NCI-H1092 treated with DMSO at 0.1 percent for 48 hours (cell line): ENCODE results near the gene ERAP2.
A peak's percentile ranks its signal among the peaks of the same experiment; 100 is the strongest.
"Not testable (repeated sequence)": the region's sequence is repeated elsewhere in the genome, so short reads cannot be mapped to it uniquely, and the experiment has no call there.

Experiments
- DNase-seq: peaks from one replicate; lab custom pipeline; 2025; lab: John Stamatoyannopoulos, UW

ERAP2 gene

DNA sequence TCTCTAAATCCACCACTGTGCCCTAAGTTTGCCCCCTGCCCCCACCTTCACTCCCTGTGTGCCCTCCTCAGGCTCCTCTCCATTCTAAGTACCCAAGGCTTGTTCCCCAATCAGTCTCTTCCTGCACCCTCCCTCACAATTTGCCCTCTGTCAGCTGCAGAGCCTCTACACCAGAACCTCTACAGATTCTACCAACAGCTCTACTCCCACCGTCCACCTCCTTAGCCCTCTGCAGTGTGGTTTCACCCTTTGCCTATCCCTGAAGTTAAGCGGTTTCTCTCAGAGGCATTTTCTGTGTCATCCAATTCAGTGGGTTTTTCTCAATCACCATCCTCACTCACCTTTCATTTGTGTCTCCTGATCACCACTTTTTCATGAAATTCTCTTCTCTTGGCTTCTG, 13.2 kb upstream of the ERAP2 start:
- DNase-seq, result no peak

DNA sequence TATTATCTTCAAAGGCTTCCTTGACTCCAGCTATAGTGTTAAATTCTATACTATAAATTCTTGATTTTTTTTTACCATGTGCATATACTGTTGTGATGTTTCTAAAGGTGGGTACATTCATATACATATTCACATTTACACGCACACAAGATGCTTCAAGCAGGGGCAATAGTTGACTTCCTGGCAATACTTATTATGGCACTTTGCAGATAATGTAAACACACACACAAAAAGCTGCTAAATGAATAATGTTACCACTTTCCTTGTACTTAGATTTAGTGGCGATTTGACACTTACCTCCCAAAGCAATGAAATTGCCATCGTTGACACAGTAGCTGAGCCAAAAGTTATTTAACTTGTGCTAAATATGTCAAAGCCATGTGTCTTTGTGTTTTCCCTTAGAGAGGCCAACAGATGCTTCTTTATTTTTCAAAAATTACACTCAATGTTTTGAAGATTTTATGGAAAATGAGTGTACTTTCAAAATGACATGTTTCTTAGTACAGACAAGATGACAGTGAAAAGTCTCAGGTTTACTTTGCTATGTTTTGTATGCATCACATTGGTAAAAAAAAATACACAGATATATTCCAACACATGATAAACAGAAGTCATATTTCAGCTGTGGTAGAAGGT, 12.2 kb upstream of the ERAP2 start:
- peak; percentile 3 for DNase-seq

DNA sequence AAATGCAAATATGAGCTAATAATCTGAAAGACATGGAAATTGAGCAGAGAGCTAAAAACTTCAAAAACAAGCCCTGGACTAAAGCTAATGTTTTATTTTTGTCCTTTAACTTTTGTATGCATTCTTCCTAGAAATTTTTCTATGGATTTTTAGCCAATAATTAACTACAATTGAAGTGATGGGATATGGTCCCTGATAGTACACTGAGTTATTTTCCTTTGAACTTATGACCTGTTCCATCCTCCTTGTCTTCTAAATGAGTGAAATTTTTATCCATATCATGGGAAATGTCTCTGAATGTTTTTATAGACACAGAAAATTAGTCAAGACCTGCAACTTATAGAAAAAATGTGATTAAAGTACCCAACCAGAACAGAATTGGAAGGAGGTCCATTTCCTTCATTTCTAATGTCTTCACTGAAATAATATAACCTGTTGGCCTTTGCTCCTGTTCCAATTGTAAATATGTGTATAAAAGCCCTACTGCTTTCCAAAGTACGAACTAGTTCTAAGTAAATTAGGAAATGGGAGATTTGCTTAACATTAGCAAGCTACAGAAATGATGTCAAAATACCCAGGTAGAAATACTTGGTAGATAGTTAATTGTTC, 11.3 kb upstream of the ERAP2 start:
- DNase-seq, result no peak

DNA sequence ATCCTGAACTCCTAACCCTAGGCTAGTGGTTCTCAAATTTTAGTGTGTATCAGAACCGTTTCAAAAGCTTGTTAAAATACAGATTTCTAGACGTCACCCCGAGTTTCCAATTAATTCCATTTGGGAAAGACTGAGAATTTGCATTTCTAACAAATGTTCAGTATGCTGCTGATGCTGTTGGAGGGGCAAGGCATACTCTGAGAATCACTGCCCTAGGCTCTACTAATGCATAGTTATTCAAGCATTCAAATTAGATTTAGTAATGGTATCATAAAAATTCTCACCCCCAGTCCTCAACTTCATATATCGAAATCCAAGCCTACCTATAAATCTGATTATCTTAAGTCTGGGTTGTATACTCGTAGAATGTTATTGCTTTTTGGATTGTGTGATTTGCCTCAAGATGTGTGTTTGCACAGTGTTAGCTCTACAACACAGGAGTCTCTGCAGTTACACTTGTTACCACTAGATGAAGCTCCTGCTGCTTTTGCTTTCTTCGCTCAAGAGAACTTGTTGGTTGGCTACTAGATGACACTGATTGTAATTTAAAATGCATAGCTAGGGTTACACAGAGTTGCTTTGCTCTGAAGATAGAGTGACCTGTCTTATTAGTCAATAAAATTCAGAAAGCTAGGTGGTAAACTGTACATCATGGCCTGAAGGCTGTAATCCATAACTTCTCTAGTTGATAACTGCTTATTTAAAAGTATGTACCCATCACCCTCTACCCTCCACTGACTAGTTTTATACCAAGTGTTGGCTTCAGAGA, 7.5 kb upstream of the ERAP2 start:
- DNase-seq, result peak; percentile 46

DNA sequence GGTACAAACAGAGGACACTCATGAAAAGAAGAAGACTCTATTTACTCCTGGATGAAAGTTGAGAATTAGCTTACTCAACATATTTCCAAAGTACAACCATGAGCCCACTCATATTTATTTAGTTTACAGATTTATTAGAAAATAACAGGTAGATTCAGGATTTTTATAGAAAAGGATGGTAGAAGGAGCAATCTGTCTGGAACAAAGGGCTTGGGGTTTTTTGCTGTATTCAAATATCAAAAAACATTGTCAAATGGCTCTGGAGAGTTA, 7.0 kb upstream of the ERAP2 start:
- DNase-seq, result no peak

DNA sequence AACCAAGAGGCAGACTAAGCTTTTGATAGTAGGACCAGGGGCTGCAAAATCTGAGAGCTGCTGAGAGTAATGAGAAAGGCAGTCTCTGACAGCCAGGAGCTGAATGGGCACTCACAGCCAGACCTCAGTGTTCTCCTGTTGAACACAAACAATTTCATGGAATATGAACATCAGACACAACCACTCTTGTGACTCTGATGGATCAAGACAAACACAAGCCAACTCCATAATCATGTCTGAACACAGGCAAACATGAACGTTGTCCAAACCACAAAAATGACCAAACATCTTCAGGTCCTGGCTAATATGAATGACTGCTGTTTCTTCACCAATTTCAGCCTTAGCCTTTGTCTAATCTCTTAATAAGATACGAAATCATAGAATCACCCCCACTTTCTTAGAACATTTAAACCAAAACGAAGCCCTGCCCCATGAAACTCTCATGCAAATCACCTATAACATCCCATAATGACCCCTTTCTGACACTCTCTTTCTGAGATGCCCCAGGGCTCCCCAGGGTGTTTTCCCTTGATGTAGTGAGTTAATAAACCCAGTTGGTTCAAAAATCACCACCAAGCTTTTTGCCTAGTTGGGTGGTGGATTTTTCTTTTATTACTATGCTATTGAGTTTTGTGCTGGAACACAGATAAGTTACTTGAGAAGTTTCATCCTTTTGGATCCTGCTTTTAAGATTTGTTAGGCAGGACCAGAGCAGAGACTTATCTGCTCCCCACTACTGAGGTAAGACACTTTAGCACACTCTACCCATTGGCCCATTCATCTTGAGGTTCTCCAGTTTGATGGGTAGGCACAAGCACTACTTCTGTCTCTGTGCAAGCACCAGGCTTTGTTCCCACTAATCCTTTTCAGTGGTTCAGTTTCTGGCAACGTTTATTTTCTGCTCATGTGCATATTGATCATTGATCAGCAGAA, 5.9 kb upstream of the ERAP2 start:
- no peak for DNase-seq

DNA sequence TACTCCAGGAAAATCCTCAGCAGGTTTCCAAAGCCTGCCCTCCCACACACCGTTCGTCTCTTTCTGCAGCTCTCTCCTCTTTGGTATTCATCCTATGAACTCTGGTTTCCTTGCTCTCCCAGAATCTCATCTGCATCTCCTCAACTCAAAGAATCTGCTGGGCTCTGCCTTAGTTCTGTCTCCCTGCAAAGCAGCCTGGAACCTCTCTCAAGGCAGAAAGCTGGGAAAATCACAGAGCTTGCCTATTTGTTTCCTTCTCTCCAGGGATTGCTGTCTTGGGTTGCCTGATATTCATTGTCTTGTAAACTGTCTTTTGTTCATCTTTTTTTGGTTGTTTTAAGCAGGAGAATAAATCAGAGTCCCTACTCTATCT, 5.3 kb upstream of the ERAP2 start:
- DNase-seq, result no peak

DNA sequence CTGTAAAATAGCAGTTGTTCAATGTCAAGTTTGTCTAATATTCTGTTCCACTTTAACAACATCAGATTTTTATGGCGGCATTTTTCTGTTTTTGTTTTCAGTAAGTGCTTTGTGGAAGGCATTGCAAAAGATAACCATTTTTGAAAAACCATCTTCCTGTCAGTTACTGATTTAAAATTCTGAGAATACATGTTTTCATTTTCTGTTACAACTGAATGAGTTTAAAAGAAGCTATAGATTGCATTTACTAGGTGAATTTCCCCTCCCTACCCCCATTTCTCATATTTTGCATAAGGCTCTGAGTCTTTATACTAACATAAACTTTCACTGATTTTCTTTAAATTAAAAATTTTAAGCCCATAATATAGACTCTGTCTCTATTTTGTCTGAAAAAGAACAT, 4.6 kb upstream of the ERAP2 start:
- no peak for DNase-seq

DNA sequence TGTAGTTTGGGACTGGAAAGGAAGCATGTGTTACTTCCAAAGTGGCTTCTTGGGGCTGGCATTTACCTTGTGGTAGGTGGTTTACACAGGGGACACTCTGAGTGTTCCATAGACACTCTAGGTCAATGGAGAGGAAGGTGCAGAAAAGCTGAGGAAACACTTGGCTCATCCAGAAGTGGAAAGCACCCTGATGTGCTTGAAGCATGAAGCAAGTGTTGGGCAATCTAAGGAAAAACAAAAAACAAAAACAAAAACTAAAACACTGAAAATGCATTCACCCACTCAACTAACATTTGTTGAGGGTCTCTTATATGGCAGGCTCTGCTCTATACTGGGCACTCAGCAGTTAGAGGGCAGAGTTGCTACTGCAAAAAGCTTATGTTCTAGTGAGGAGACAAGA, 2.9 kb upstream of the ERAP2 start:
- DNase-seq, result no peak

DNA sequence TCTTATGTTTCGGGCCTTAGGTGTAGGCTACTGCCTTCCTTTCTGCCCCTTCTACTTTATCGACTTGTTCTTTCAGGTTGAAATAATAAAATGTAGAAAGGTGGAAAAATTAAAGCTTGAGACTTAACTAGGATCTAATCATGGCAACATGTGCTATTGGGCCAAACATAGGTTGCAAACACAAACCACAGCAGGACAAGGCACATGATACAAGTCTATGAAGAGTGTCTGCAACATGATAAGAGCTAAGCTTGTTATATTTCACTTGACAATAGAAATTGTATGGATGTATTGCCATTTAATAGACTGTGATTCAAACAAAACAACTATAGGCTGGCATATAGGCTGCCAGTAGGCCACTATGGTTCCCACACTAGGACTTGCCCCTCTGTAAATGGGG, 1.7 kb upstream of the ERAP2 start:
- no peak for DNase-seq

DNA sequence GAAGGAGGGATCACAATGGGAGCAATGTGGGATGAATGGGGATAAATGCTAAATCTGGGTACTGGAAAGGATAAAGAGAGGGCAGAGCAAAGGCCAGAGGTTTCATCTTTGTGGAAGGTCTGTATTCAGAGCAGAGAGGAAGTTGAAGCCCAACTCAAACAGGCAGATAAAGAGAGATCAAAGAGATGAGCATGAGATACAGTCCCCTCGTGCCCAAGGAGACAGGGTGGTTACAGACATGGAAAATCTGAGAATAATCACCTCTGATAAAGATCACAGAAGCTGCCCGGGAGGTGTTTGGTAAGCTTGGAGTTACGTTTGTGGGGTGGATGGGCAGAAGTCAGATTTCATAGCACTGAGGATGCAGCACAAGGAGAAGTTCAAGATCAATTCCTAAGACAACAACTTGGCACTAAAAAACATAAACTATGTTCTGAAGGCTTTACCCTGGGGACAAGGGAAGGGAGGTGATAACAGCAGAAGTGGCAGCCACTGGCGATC, 459 bp upstream of the ERAP2 start:
- DNase-seq, result no peak

DNA sequence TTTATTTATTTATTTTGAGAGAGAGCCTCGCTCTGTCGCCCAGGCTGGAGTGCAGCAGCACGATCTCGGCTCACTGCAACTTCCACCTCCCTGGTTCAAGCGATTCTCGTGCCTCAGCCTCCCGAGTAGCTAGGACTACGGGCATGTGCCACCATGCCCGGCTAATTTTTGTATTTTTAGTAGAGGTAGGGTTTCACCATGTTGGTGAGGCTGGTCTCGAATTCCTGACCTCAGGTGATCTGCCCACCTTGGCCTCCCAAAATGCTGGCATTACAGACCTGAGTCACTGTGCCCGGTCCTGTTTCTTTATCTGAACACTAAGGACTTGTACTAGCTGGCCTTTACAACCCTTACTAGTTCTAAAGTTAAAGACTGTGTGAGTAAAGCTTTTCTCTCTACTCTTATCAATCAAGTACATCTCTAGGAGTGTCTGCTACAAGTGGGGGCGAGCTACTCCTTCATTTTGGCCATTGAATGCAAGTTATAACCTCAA, 723 bp downstream of the ERAP2 start:
- not testable (repeated sequence) for DNase-seq

DNA sequence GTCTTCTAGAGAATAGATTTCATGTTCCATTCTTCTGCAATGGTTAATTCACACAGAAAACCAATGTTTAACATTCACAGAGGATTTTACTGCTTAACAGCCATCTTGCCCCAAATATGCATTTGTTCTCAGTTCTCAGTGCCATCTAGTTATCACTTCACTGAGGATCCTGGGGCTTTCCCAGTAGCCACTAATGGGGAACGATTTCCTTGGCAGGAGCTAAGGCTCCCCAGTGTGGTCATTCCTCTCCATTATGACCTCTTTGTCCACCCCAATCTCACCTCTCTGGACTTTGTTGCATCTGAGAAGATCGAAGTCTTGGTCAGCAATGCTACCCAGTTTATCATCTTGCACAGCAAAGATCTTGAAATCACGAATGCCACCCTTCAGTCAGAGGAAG, 3.4 kb downstream of the ERAP2 start:
- no peak for DNase-seq

DNA sequence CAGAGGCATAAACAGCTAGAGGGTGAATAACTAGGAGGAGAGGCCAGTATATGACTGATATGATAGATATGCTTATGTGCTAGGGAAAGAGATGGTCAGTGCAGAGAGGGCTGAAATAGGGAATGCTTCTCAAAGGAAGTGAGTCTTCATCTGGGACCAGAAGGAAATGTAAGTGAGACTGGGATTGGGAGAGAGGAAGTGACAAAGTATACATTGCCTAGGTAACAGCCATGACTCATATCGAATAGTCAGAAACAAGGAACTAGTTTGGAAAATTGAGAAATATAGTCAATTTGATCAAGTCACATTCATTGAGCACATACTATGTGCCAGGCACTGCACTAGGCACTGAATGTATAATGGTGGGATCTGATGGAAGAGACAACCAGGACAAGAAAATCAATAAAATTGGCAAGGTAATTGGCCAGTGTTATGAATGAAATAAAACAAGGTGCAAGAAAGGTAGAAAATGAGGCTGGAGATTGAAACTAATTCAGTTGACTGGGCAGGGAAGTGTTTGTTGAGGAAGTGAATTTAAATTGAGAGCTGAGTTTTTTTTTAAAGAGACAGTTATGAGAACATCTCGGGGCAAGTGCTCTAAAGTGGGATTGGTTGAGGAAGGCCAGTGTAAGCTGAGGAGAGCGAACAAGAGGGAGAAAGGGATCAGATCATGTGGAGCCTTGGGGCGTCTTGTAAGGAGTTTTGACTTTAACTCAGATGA, 4.3 kb downstream of the ERAP2 start:
- DNase-seq, result no peak

DNA sequence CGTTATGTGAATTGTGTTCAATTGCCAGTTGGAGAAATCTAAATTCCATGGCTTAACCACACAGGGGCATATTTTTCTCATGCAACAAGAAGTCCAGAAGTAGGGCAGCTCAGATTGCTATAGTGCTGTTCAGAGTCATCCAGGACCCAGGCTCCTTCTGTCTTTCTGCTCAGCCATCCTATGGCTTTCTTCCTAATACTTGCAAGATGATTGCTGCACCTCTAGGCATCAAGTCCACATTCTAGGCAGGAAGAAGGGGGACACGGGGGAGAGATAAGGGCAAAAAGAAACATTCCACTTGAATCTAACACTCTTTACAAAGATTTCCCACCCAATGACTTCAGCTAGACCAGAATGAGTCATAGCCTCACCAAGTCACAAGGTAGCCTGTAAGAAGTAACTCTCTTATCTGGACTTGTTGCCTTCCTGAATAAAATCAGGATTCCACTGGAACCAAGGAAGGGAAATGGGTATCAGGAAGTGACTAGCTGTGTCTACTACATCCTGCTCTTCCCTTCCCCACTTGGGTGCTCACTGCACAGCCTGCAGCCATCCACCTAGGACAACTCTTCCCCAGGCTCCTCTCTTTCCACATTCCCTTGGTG, 5.3 kb downstream of the ERAP2 start:
- DNase-seq, result no peak

DNA sequence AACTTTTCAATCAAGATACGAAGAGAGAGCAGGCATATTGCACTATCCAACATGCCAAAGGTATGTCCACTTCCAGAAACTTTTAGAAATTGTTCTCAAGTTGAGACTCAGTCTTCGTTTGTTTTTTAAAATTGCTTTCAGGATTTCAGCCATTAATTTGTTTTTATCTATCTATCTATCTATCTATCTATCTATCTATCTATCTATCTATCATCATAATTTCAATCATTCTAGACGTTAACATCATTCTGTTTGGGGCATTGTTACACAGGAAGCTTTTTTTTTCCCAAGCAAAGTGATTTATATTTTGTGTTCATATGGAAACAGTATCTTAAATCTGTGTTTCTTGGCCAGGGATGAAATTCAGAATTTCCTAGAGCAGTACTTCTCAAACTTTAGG, 7.6 kb downstream of the ERAP2 start:
- no peak for DNase-seq

DNA sequence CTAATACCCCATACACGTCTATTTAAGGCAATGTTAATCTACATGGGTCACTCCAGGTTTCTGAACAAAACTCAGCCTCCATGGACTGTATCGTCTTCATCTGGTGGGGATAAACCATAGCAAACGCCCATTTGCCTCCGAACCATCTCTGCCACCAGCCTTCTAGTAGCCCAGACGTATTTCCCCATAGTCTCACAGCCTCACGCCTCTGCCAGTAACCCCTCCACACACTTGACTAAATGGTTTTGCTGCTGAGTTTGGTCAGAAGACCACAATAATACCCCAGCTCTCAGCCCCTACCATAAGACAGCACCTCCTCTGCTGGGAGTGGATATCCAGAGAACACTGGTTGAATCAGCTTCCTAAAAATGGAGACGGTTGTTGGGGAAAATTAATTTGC, 8.7 kb downstream of the ERAP2 start:
- no peak for DNase-seq

DNA sequence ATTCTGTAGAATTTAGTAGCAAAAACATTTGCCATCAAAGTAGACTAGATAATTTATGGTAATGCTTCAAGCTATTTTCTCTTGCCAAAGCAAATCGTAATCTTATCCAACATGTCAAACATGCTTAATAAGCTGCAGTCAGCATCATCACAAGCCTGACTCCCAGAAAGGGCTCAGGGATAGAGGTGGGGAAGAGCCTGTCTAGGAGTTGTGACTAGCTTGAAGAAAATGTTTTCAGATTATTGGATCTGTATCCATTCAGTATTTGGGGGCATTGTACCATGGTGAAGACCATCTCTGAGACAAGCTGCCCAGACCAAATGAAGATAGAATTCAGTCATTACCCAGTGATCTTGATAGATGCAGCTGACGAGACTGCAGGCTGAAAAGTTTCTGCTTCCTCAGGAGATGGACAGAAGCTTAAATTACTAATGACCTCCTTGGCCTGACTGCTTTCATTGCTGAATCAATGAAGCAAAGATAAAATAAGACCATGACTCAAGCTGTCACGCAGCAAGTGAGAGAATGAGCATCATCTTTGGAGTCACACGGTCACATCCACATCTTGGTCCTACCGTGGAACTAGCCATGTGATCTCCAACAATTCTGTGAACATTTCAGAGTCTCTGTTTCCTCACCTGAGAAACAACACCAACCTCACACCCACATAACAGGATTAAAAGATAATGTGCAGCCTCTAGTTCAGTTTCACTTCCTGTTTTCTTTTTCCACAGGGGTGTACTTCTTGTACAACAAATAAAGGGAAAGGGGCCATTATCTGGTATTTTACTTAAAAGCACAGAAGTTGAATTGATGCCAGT, 9.4 kb downstream of the ERAP2 start:
- DNase-seq, result no peak

DNA sequence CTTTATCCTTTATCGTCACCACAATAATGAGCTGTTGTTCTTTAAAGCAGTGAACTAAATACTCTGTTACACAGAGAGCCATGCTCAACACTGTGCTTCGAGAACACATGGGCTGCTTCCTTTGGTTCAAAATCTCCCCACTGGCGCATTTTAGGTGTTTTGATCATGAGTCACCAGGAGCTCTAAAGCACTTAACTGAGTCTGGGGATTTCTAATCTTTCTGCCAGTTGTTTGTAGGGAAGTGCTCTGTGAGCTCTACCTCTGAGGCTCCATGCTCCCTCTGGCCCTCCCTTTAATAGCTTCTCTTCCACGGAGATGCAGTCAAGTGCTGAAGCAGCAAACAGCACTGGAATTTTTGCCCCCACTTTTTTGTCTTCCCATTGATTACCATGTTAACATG, 17.0 kb downstream of the ERAP2 start:
- no peak for DNase-seq

DNA sequence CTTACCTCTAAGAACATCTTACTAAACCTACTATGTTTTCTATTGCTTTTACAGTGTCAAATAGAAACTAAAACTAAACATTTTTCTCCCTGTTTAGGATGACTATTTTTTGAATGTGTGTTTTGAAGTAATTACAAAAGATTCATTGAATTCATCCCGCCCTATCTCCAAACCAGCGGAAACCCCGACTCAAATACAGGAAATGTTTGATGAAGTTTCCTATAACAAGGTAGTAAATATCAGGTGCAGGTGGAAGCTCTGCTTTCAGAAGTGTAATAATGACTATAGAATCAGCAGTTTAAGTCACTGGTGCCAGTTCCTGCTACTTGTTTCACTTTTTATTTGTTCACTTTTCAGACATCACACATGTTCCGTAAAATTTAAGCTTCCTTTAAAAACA, 20.0 kb downstream of the ERAP2 start:
- DNase-seq, result no peak
